GM21381 (cell line): ENCODE measurements around the gene SRC.
A peak's percentile ranks its signal among the peaks of the same experiment; 100 is the strongest.
"Not testable (repeated sequence)": the region's sequence is repeated elsewhere in the genome, so short reads cannot be mapped to it uniquely, and the experiment has no call there.

Source experiments
- ATAC-seq: cut with Tn5 transposase; IDR thresholded peaks from one replicate; pipeline ENCODE4 v1.9.1; 2021; ENCODE audit warnings: mild to moderate bottlenecking, moderate library complexity; ENCODE audit not compliant: unreplicated experiment

The SRC gene

GRCh38 chr20:37335642-37336368 is 10.1 kb upstream of the SRC start:
- ATAC-seq: peak; percentile 8

GRCh38 chr20:37336369-37337207 is 9.4 kb upstream of the SRC start:
- ATAC-seq: peak; percentile 67

DNA sequence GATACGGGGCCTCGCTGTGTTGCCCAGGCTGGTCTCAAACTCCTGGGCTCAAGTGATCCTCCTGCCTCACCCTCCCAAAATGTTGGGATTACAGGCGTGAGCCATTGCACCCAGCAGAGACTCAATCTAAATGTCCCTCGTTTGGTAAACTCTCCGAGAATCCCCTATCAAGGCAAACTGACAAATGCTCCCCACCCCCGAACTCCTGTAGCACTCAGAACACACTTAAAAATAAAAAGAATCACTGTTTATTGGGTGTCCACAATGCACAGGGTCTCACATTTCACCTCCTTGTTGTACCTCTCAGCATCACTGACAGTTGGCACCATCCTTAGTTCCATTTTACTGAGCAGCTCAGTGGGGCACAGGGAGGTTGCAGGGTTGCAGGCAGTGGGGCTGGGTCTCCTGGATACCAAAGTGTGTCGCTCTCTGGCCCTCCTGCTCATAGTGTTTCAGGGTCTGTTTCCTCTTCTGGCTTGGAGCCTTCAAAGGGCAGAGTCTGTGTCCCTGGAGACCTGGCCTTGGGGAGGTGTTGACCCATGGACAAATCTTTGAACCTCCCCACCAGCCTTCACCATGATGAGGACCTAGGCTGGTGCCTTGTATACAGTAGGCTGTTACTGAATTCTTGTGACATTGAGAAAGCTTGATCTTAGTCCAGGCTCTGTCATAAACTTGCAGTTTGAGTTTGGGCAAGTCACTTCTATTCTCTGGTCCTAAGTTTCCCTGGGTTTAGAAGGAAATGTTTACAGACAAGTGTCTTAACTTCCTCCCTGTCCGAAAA is 8.5 kb upstream of the SRC start:
- no peak for ATAC-seq

DNA sequence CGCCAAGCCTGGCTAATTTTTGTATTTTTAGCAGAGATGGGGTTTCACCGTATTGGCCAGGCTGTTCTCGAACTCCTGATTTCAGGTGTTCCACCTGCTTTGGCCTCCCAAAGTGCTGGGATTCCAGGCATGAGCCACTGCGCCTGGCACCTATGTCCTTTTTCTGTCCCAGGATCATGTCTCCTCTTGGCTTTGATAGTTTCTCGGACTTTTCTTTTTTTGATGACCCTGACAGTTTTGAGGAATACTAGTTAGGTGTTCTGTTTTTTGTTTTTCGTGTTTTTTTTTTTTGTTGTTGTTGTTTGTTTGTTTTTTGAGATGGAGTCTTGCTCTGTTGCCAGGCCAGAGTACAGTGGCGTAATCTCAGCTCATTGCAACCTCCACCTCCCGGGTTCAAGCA is 7.6 kb upstream of the SRC start:
- not testable (repeated sequence) for ATAC-seq

GRCh38 chr20:37339208-37339607 is 6.7 kb upstream of the SRC start:
- ATAC-seq: no peak

DNA sequence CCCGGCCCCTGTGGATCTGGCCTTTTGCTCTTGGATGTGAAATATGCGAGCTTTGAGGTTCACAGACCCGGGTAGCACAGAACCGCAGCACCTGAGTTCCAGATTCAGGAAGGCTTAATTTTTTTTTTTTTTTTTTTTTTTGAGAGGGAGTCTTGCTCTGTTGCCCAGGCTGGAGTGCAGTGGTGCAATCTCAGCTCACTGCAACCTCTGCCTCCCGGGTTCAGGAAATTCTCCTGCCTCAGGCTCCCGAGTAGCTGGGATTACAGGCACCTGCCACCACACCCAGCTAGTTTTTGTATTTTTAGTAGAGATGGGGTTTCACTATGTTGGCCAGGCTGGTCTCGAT is 6.2 kb upstream of the SRC start:
- not testable (repeated sequence) for ATAC-seq

DNA sequence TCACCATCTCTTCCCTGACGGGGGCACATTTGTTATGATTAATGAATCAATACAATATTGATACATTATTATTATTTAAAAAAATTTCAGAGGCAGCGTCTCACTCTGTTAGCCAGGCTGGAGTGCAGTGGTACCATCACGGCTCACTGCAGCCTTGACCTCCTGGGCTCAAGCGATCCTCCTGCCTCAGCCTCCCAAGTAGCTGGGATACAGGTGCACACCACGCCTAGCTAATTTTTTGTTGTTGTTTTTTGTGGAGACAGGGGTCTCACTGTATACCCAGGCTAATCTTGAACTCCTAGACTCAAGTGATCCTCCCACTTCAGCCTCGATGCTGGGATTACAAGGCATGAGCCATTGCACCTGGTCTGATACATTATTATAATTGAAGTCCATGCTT is 4.9 kb upstream of the SRC start:
- ATAC-seq: no peak

- no peak for ATAC-seq
These were observed 4.3 kb upstream of the SRC start for GRCh38 chr20:37341632-37342031.

- no peak for ATAC-seq
These were observed 3.4 kb upstream of the SRC start for GRCh38 chr20:37342231-37343177.

DNA sequence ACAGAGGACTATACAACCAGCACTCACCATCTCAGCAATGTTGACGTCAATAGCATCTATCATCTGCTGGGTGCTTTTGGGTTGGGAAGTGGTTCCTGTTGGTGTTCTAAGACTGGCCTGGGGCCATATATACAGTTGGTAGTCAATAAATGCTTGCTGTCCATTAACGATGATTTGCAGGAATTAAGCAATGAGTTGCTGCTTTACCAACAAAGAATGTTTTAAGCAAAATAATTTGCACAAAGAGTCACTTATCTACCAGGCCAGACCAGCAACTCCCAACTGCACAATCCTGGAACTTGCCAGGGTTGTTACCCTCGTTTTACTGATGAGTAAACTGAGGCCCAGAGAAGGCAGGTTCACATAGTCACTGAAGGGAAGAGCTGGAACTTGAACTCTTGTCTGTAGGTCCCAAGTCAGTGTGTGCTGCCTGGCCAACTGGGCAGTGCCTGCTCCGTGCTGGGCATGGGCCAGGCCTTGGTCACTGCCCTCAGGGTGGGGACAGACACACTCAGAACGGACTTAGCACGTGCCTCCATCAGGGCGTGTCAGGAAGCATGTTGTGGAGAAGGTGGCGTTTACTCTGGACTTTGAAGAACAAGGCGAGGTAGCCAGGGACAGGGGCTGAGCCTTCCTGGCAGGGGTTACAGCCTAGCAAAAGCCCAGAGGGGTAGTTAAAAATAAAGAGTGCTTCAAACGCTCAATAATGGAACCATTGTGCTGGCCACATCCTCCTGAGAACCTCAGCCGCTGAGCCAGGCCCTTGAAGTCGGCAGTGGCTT is 2.5 kb upstream of the SRC start:
- no peak for ATAC-seq

DNA sequence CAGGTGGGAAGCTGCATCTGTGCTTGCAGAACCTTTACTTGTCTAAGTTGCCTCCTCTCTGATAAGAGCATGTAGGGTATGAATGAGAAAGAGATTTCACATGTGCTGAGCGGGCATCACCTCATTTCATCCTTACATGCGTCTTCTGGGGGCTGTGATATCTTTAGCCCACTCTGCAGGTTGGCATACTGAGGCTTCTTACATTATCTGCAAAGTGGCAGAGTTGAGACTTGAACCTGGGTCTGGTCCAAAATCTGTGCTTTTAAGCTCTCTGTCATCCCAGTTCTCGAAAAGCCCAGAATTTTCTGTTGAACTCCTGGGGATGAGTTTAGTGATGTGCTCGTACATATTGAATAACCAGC is 2.0 kb upstream of the SRC start:
- ATAC-seq: no peak

DNA sequence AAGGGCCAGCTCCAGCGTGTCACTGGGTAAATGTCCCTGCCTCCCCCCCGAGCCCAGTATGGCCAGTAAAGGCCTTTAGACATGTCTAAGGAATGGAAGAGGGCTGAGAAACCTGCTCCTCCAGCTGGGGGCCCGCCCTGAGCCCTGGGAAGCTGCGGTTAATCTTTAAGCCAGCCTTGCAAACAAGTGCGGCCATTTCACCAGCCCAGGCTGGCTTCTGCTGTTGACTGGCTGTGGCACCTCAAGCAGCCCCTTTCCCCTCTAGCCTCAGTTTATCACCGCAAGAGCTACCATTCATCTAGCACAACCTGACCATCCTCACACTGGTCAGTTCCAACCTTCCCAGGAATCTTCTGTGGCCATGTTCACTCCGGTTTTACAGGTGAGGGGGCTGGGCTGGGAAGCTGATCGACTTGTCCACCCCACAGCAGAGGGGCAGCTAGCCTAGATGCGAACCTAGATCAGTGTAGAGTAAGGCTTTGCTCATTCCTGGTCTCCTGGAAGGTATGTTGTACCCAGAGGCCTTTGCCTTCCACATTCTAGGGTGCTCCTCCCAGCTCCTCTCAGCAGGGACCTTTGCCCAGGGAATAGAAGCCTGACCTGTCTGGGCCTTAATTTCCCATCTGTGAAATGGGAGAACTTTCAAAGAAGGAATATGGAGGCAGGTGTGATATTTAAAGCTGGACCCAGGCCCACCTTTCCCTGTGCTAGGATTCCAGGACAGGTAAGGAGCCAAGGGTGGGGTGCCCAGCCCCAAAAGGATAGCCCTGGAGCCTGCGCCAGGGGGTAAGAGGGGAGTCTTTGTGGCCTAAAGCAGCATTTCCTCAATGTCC is 1.2 kb upstream of the SRC start:
- no peak for ATAC-seq

GRCh38 chr20:37346236-37346534 is 245 bp downstream of the SRC start:
- ATAC-seq: no peak

DNA sequence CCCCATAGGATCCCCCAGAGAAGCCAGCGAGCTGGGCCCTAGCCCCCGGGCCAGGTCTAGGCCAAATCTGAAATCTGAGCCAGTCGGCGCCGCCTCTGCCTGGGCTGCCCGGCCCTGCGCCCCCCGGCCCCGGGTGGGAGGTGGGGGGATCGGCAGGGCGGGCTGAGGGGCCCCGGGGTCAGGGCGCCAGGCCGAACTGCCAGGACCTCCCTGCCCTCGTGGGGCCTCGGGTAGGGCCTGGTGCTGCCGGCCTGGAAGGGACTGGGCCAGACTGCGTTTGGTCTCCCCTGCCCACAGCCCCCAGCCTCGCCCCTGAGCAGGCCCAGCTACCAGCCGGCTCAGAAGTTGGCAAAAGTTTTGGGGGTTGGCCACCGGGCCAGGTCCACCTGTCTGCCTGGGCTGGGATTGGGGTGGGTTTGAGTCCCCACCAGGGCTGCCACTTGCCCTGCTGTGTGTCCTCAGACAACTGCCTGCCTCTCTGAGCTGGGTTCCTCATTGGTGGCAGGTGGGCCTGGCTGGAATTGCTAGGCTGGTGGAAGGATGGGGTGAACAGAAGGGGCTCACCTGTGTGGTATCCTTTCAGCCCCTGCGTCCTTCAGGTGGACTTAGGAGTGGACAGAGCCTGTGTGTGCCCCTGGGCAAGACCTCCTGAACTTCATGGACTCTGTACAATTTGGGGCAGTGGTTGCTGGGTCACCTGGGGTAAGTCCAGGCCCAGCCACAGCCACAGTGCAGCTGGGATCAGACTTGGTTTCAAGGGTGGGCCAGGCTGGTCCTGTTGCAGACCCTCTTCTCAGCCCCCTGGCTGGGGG is 801 bp downstream of the SRC start:
- ATAC-seq: no peak

DNA sequence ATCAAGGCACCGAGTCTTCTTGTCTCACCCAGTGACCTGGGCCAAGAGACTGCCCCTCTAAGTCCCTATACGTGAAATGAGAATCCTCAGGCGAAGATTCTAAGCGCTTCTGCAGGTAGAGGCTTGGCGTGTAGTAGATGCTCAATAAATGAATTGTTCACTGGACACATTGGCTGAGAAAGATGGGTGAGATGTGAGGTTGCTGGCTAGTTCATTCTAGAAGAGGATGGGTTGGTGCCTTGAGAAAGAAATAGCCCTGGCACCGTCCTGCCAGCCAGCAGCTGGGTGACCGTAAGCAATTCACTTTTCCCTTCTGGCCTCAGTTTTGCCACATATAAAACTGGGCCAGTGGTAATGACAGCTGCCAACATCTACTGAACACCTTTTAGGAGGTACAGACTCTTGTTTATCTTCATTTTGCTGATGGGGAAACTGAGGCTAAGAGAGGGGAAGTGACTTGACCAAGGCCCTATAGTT is 1.4 kb downstream of the SRC start:
- no peak for ATAC-seq

- no peak for ATAC-seq
These were observed 2.2 kb downstream of the SRC start for GRCh38 chr20:37347891-37348791.
